ENCODE measurements around the gene ATP8B4.

ATP8B4 gene

GRCh38 chr15:50066202-50066601, 52.8 kb downstream of the ATP8B4 start:
- TF ChIP-seq ZNF565 (CRISPR knock-in tag; conservative IDR thresholded peaks at IDR 0.05; ENCODE audit: low read depth) = no peak
- TF ChIP-seq RARB (CRISPR knock-in tag; IDR thresholded peaks at IDR 0.05) = no peak
- TF ChIP-seq ZNF8 (CRISPR knock-in tag; IDR thresholded peaks at IDR 0.05) = no peak
- no peak for TF ChIP-seq ZFP30 (CRISPR knock-in tag; IDR thresholded peaks at IDR 0.05)
- TF ChIP-seq TCF4 (CRISPR knock-in tag; IDR thresholded peaks at IDR 0.05; ENCODE audit: borderline replicate concordance) = no peak
- TF ChIP-seq ZNF70 (CRISPR knock-in tag; IDR thresholded peaks at IDR 0.05) = no peak
- TF ChIP-seq PPARA (CRISPR knock-in tag; IDR thresholded peaks at IDR 0.05; ENCODE audit: borderline replicate concordance) = no peak
- no peak for ATAC-seq

- TF ChIP-seq ZFP30 (CRISPR knock-in tag; IDR thresholded peaks at IDR 0.05) = no peak
- TF ChIP-seq ISL1 (CRISPR knock-in tag; IDR thresholded peaks at IDR 0.05) = no peak
- ATAC-seq = no peak
These were observed 53.8 kb downstream of the ATP8B4 start for GRCh38 chr15:50065279-50065678.

- ATAC-seq = no peak
- TF ChIP-seq CSRNP3 (CRISPR knock-in tag; IDR thresholded peaks at IDR 0.05) (no peak), CSDC2 (CRISPR knock-in tag; IDR thresholded peaks at IDR 0.05) (no peak), POU6F1 (CRISPR knock-in tag; IDR thresholded peaks at IDR 0.05; ENCODE audit: borderline replicate concordance, low read depth) (no peak), BACH2 (CRISPR knock-in tag; IDR thresholded peaks at IDR 0.05; ENCODE audit: borderline replicate concordance) (no peak), ESRRG (CRISPR knock-in tag; IDR thresholded peaks at IDR 0.05) (no peak), ZNF8 (CRISPR knock-in tag; IDR thresholded peaks at IDR 0.05) (no peak), ARNTL (CRISPR knock-in tag; IDR thresholded peaks at IDR 0.05; ENCODE audit: borderline replicate concordance, low read depth) (no peak), ZFP3 (CRISPR knock-in tag; IDR thresholded peaks at IDR 0.05) (no peak), RARB (CRISPR knock-in tag; IDR thresholded peaks at IDR 0.05) (no peak), GLIS3 (CRISPR knock-in tag; IDR thresholded peaks at IDR 0.05) (no peak), TCF4 (CRISPR knock-in tag; IDR thresholded peaks at IDR 0.05; ENCODE audit: borderline replicate concordance) (no peak), ZC3H10 (CRISPR knock-in tag; IDR thresholded peaks at IDR 0.05) (no peak)
These were observed 54.4 kb downstream of the ATP8B4 start for GRCh38 chr15:50064673-50065072.

GRCh38 chr15:50063226-50063625, 55.8 kb downstream of the ATP8B4 start:
- TF ChIP-seq OSR1 (CRISPR knock-in tag; IDR thresholded peaks at IDR 0.05) (no peak), ZNF565 (CRISPR knock-in tag; conservative IDR thresholded peaks at IDR 0.05; ENCODE audit: low read depth) (no peak), ESRRG (CRISPR knock-in tag; IDR thresholded peaks at IDR 0.05) (no peak), ARNTL (CRISPR knock-in tag; IDR thresholded peaks at IDR 0.05; ENCODE audit: borderline replicate concordance, low read depth) (no peak)
- no peak for ATAC-seq

- no peak for TF ChIP-seq TCF4 (CRISPR knock-in tag; IDR thresholded peaks at IDR 0.05; ENCODE audit: borderline replicate concordance)
- no peak for TF ChIP-seq CSDC2 (CRISPR knock-in tag; IDR thresholded peaks at IDR 0.05)
- TF ChIP-seq PATZ1 (CRISPR knock-in tag; IDR thresholded peaks at IDR 0.05; ENCODE audit: borderline replicate concordance) = no peak
- TF ChIP-seq PPARA (CRISPR knock-in tag; IDR thresholded peaks at IDR 0.05; ENCODE audit: borderline replicate concordance) = no peak
- no peak for TF ChIP-seq ESRRG (CRISPR knock-in tag; IDR thresholded peaks at IDR 0.05)
- TF ChIP-seq ZNF8 (CRISPR knock-in tag; IDR thresholded peaks at IDR 0.05) = no peak
- no peak for TF ChIP-seq POU6F1 (CRISPR knock-in tag; IDR thresholded peaks at IDR 0.05; ENCODE audit: borderline replicate concordance, low read depth)
- TF ChIP-seq CSRNP3 (CRISPR knock-in tag; IDR thresholded peaks at IDR 0.05) = no peak
- TF ChIP-seq ZNF565 (CRISPR knock-in tag; conservative IDR thresholded peaks at IDR 0.05; ENCODE audit: low read depth) = no peak
- no peak for TF ChIP-seq ZNF70 (CRISPR knock-in tag; IDR thresholded peaks at IDR 0.05)
- TF ChIP-seq ISL1 (CRISPR knock-in tag; IDR thresholded peaks at IDR 0.05) = no peak
- TF ChIP-seq SNAI2 (CRISPR knock-in tag; IDR thresholded peaks at IDR 0.05) = no peak
- no peak for TF ChIP-seq RARB (CRISPR knock-in tag; IDR thresholded peaks at IDR 0.05)
- no peak for ATAC-seq
These were observed 57.5 kb downstream of the ATP8B4 start for GRCh38 chr15:50061503-50061902.
